Esophagus mucosa (tissue), 1 donor: Measurements from ENCODE around the gene KATNA1. TPM values are rescaled to one million over a fixed set of nuclear protein-coding genes. Genes with fewer than 3 reads are reported as not detected.
"Not testable (repeated sequence)": the region's sequence is repeated elsewhere in the genome, so short reads cannot be mapped to it uniquely, and the experiment has no call there.

Experiments used
- ATAC-seq: fragments of 200-7000 bp; cut with Tn5 transposase; one replicate; pipeline ENCODE4 v1.9.1; 2020
- total RNA-seq: library from RNA; stranded (reverse); gene quantifications from one replicate; pipeline ENCODE4 v1.2.4, GENCODE V29; 2023
- donor health status: DM: yes; HTN: yes; CAD: no.

KATNA1 gene
- 13.5 TPM for total RNA-seq

DNA sequence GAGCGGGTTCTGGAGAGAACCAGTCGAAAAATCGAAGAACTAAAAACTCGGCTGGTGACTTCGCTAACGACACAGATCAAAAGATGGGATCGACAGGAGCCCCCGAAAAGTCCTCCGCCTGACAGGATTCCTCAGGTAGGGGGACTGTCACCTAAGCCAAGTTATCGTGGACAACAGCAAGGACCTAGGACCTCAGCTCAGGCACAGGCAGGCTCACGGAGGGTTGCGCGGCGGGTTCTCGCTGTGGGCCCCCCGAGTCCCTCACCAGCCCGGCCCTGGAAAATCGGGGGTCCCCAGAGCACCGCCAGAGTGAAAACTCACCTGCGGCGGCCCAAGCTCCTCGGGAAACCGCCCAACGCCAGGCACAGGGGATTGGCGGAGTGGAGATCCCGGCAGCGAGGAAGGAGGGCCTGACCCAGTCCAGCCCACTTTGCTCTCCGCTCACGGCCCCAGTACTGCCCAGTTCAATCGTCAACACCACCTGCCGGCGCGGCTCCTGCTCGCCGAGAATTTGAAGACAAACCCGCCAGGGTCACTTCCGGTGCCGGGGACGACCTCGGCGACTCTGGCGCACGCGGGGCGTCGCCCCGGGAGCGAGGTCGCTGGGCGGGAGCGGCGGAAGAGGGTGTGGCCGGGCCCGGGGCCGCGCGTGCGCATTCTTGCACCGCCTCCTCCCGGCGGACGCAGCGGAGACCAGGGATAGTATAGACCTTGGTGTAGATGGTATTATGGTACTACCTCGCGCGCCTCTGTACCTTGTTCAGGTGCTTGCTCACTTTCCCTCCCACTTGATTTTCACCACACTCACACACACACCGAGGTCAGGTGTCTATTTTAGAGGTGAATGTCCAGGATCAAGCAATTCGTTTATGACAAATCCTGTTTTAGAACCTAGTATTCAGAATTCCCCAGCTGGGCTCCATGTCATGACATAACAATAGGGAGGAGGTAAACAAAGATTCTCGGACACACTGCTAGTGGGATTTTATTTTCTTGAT, at the start of gene KATNA1:
TSS of gene KATNA1 (minus strand) at position 567 of the 998 bp plus-strand sequence. CDS start 10,167 bp downstream, outside the sequence.
- ATAC-seq: peak; percentile 97

- no peak for ATAC-seq
Measured at GRCh38 chr6:149698175-149698574, 49.7 kb upstream of the KATNA1 start.

GRCh38 chr6:149696901-149697300, 48.4 kb upstream of the KATNA1 start:
- ATAC-seq: no peak

- no peak for ATAC-seq
Measured at GRCh38 chr6:149694921-149695320, 46.4 kb upstream of the KATNA1 start.

- no peak for ATAC-seq
Measured at GRCh38 chr6:149691201-149691600, 42.7 kb upstream of the KATNA1 start.

DNA sequence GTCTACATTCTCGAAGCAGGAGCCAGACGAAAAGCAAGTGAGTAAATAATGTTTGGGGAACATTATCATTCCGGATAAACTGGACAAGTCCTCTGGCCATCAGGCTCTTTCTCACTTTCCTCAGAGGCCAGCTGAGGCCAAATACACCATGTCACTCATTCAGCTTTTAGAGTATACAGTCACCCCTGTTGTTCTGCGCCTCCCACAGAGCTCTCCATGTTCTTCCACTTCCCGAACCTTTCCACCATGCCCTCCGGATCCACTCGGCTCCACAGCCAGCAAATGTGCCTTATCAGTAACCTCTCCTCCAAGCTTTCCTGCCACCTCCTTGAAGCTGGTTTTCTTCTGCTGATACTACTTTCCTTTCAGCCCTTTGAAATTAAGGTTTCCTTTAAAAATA, 37.7 kb upstream of the KATNA1 start:
- no peak for ATAC-seq

DNA sequence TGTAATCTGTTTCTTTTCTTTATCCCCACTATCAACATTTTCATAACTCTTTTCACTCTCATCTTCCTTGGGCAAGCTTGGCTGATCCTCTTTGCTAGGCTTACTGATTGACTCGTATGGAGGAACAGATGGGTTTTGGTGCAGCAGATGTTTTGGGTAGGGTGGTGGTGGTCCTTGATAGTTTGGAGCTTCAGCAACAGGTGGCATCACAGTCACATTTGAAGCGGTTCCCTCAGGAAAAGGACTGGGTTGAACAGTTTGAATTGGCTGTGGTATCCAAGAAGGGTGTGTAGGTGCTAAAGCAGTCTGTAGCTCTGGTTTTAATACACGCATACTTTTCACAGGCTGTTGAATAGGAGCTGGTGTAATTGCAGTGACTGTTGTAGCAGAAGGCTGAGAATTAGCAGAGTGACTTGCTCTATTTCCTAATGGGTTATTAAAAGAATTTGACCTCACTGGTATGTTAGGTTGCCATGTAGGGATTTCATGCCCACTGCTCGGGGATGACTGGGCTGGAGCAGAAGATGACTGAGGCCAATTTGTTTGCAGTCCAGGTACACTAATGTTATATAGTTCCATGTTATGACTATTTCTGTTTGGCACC, 34.8 kb upstream of the KATNA1 start:
- ATAC-seq: no peak

DNA sequence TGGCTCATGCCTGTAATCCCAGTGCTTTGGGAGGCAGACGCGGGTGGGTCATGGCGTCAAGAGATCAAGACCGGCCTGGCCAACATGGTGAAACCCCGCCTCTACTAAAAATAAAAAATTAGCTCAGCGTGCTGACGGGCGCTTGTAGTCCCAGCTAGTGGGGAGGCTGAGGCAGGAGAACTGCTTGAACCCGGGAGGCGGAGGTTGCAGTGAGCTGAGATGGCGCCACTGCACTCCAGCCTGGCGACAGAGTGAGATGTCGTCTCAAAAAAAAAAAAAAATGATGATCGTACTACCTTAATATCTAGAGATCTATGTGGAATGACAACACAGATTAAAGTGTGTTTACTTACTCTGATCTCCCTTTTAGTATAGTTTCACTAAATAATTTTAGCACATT, 33.3 kb upstream of the KATNA1 start:
- not testable (repeated sequence) for ATAC-seq

DNA sequence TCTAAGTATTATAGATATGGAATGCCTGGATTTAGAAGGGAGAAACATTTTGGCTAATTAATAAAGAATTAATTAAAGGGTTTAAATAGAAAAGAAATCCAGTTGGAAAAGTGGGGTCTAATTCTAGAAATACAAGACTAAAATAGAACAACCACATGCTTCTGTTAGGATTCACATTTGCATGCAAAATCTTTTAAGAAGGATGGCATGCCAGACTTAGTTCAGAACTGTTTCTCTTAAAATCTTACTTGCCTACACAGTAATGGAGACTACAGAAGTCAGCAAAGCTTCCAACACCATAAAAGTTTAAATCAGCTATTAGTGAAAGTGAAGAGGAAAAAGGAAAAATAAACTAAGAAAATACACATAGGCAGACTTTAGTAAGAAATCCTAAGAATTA, 32.7 kb upstream of the KATNA1 start:
- no peak for ATAC-seq

DNA sequence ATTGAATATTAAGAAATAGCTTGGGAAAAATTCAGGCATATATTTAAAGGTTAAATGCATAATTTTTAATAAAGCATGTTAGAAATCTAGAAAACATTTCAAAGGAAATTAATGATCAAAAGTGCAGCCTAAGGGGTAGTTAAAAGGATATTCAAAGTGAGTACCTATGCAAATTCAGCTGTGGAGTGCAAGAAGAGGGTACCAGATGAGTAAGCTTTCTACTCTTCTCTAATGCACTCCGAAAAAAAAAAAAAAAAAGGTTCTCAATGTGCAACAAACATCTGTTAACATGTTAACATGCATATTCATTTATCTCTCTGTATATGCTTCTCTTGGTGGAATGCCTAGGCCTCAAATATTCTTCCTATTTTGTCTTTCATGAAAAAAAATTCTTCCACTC, 32.0 kb upstream of the KATNA1 start:
- ATAC-seq: no peak

GRCh38 chr6:149672265-149672664, 23.8 kb upstream of the KATNA1 start:
- ATAC-seq: not testable (repeated sequence)

GRCh38 chr6:149660028-149660427, 11.5 kb upstream of the KATNA1 start:
- ATAC-seq: no peak

GRCh38 chr6:149657441-149657840, 8.9 kb upstream of the KATNA1 start:
- ATAC-seq: no peak

DNA sequence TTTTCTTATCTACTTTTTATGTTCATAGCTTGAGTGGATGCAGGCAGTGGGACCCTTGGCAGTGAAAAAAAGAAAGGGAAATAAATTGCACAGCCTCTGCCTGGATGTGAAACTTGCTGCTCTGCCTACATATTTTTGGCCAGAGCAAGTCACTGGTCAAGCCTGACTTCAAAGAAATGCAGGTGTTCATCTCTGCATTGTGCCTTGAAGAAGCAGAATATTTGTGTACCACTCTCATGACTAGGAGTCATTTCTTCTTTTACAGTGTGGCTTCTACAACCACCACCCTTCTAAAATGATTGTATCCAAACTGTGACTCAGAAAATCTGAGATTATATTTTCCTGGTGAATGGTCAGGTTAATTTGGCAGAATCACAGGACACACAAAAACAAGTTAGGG, 2.5 kb upstream of the KATNA1 start:
- no peak for ATAC-seq

DNA sequence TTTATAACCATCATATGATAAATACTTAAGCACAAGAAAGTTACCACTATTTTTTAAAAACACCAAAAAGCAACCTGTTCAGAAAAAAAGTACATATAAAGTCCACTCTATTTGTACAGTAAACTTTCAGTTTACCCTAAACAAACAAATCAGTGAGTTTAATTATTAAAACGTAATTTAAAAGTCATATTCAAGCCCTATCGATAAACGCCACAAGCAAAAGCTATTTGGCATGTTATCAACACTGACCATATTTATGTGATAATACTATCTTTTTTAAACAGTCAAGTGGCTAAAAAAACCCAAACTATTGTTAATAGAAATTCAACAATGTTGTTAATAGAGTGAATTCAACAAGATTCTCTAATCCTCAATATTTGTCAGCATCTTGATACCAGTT, 1.9 kb downstream of the KATNA1 start:
- no peak for ATAC-seq

DNA sequence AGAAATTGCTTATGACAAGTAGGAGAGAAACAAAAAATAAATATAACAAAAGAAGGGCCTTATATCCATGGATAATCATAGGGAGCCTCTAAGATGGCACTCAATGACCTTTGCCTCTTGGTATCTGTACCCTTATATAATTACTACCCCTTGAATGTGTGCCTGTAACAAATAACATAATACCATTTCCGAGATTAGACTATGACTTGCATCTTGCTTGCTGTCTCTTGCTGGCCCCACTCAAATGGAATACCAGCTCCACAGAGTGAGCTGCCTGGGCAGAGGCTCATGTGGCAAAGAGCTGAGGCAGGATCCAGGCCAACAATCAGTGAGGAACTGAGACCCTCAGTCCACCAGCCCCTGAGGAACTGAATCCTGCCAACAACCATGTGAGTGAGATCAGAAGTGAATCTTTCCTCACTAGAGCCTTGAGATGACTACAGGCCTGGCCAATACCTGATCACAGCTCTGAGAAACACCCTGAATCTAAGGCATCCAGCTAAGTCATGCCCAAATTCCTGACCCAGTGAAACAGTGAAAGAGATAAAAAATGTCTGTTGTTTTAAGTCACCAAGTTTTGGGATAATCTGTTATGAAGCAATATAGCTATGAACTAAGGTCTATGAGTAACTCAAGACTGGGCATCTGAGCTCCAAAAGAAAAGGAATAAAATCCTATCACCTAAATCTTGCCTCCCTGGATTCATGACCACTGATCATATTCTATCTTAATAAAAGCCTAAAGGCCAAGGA, 5.5 kb downstream of the KATNA1 start:
- no peak for ATAC-seq

DNA sequence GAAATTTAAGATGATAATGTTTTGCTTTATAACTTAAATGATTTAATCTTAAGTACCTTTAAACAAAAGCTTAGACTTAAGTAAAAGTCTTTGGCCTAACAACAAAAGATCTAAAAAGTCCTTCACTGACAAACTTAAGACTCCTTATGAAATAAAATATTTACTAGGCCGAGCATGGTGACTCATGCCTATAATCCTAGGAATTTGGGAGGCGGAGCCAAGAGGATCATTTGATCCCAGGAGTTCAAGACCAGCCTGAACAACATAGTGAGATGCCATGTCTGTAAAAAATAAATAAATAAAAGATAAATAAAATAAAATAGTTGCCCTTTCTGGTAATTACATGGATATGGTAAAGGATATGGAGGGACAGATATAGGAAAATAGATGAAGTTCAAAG, 12.4 kb downstream of the KATNA1 start:
- ATAC-seq: no peak

DNA sequence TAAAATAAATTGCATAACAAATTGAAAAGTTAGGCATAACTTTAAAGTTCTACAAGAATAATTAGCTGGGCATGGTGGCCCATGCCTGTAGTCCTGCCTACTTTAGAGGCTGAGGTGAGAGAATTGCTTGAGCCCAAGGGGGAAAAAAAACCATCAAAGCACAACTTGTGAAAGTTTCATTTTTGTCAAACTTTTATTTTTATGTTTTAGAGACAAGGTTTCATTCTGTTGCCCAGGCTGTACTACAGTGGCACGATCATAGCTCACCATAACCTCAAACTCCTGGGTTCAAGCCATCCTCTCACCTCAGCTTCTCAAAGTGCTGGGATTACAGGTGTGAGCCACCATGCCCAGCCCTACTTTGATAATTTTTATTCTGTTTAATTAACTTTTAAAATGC, 14.2 kb downstream of the KATNA1 start:
- ATAC-seq: no peak

DNA sequence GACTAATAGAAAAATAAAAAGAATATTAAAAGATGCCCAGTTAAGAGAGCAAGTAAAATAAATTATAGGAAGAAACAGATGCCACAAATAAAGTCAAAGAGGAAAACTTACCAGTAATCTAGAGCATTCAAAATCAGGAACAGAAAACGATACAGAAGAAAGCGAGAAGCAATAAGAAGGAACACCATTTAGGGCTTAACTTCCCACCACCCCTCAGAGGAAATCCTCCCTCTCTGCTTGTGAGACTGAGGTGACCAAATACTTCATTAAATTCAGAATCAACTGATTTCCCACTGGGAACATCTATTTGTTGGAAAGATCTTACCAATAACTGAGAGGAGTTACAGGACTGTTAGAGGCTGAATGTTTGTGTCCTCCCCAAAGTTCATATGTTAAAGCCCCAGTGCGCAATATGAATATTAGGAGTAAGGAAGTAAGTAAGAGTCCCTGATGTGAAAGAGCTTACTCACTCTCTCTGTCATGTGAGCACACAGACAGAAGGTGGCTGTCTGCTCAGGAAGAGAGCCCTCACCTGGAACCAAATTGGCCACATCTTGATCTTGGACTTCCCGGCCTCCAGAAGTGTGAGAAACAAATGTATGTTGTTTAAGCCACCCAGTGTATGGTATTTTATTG, 19.5 kb downstream of the KATNA1 start:
- ATAC-seq: peak; percentile 50

- no peak for ATAC-seq
Measured at GRCh38 chr6:149627672-149628071, 20.8 kb downstream of the KATNA1 start.

- ATAC-seq: no peak
Measured at GRCh38 chr6:149615805-149616204, 32.7 kb downstream of the KATNA1 start.

DNA sequence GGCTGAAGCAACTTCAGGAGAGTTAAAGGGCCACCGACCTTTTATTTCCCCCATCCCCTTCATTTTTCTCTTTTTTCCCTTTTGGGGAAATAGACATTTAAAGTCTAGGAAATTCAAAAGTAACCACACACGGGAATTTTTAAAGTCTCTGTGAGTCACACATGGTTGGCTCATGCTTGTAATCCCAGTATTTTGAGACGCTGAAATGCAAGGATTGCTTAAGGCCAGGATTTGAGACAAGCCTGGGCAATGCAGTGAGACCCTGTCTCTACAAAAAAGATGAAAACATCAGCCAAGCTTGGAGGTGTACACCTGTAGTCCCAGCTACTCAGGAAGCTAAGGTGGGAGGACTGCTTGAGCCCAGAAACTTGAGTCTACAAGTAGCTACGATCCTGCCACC, 34.2 kb downstream of the KATNA1 start:
- ATAC-seq: peak; percentile 63
